AG04450 (cell line): ENCODE data around the gene GALNT1. TPM values are rescaled to one million over a fixed set of nuclear protein-coding genes. Genes with fewer than 3 reads are reported as not detected.

Source experiments
- CTCF ChIA-PET: fragments of 300-600, 350-600 bp; formaldehyde crosslinking; extraction: SDS; loops from one replicate; lab custom pipeline; 2022; ENCODE audit warnings: antibody characterized with exemption, inconsistent platforms; lab: Charles Lee
- POLR2A ChIA-PET: fragments of 350-600 bp; formaldehyde crosslinking; extraction: SDS; loops from one replicate; lab custom pipeline; 2021; ENCODE audit warnings: antibody characterized with exemption, inconsistent platforms; lab: Yijun Ruan, JAX
- DNase-seq: peaks from one replicate; pipeline ENCODE4 v3.0.0-alpha.2; 2011; ENCODE audit warnings: low read depth, low spot score
- H3K27ac ChIP-seq: one replicate; pipeline ENCODE4 v1.5.1; 2012; ENCODE audit warnings: low read depth, low read length, control low read depth
- H3K27me3 ChIP-seq: one replicate; pipeline ENCODE4 v1.6.0; 2012; ENCODE audit warnings: low read length; ENCODE audit not compliant: control insufficient read depth, insufficient read depth
- H3K4me3 ChIP-seq: 2 replicates; pipeline ENCODE4 v1.5.1; 2011; ENCODE audit warnings: mild to moderate bottlenecking, low read depth, low read length, control low read depth
- H3K9me3 ChIP-seq: 2 replicates; pipeline ENCODE4 v1.5.1; 2012; ENCODE audit warnings: low read length; ENCODE audit not compliant: control insufficient read depth, insufficient read depth
- polyA plus RNA-seq: library from polyadenylated mRNA; depleted of rRNA; stranded (reverse); fragments of >200 nt; gene quantifications from 2 replicates; pipeline ENCODE4 v1.2.3, GENCODE V29; 2011
- TF ChIP-seq, protein P1 (sequence below): IDR thresholded peaks from 2 replicates; pipeline ENCODE4 v1.5.1; 2011; ENCODE audit warnings: low read depth, low read length, control low read depth, inconsistent platforms

The GALNT1 gene
- polyA plus RNA-seq, 1 experiment: 69.5 TPM

GRCh38 chr18:35639296-35639695 is 57.8 kb downstream of the GALNT1 start:
- DNase-seq: no peak
- no peak overlapping the region for H3K27ac ChIP-seq
- POLR2A ChIA-PET: no interaction called here
- CTCF ChIA-PET: interaction anchor here (1.1 kb wide), 1 partner anchor 253 kb away, joined by 3 read pairs; no protein-coding TSS in a partner anchor
- H3K27me3 ChIP-seq: no peaks in the 10 kb centered on the region
- TF ChIP-seq, protein P1, sequence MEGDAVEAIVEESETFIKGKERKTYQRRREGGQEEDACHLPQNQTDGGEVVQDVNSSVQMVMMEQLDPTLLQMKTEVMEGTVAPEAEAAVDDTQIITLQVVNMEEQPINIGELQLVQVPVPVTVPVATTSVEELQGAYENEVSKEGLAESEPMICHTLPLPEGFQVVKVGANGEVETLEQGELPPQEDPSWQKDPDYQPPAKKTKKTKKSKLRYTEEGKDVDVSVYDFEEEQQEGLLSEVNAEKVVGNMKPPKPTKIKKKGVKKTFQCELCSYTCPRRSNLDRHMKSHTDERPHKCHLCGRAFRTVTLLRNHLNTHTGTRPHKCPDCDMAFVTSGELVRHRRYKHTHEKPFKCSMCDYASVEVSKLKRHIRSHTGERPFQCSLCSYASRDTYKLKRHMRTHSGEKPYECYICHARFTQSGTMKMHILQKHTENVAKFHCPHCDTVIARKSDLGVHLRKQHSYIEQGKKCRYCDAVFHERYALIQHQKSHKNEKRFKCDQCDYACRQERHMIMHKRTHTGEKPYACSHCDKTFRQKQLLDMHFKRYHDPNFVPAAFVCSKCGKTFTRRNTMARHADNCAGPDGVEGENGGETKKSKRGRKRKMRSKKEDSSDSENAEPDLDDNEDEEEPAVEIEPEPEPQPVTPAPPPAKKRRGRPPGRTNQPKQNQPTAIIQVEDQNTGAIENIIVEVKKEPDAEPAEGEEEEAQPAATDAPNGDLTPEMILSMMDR: no peak
- no peaks in the 10 kb centered on the region for H3K9me3 ChIP-seq
- no peak overlapping the region for H3K4me3 ChIP-seq

DNA sequence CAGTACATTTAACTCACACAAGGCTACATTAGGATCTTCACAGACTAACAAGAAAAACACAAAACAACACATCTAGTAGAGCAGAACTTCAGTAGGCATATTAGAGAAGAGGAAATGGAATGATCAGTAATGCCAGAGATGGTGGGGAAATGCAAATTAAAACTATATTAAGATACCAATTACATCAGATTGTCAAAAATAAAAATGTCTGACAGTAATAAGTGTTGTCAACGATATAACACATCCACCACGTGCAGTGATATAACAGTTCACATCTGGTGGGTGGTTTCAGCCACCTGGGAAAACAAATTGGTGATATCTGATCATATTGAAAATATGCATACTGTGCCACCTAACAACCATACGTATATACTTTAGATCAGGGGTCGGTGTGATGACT is 59.9 kb downstream of the GALNT1 start:
- TF ChIP-seq, protein P1: no peak
- no peak for DNase-seq
- no peak overlapping the region for H3K27ac ChIP-seq
- no peak overlapping the region for H3K4me3 ChIP-seq
- H3K27me3 ChIP-seq: no peaks in the 10 kb centered on the region
- H3K9me3 ChIP-seq: no peaks in the 10 kb centered on the region
- ChIA-PET CTCF (no interaction called here), POLR2A (no interaction called here)

GRCh38 chr18:35641916-35642315 is 60.4 kb downstream of the GALNT1 start:
- POLR2A ChIA-PET: no interaction called here
- DNase-seq: no peak
- H3K27ac ChIP-seq: no peak overlapping the region
- H3K4me3 ChIP-seq: no peak overlapping the region
- CTCF ChIA-PET: no interaction called here
- H3K27me3 ChIP-seq: no peaks in the 10 kb centered on the region
- no peaks in the 10 kb centered on the region for H3K9me3 ChIP-seq
- TF ChIP-seq, protein P1: no peak

DNA sequence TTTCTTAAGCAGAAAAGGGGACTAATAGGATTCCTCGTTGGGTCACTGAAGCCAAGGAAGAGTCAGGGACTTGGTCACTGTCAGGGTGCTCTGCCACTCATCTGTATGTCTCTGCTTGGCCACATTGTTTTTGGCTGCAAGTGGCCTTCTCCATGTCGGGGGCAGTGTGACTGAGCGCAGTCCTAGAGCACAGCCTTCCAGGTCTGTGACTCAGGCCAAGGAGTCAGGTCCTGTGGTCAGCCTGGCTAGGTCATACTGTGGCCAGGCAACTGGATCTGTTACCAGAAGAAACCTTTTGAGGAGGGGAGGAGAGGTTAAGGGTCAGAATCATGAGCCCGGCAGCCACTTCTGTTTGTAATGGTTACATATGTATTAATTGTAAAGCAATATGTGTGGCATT is 61.3 kb downstream of the GALNT1 start:
- no peaks in the 10 kb centered on the region for H3K27me3 ChIP-seq
- H3K27ac ChIP-seq: no peak overlapping the region
- no peak for DNase-seq
- H3K9me3 ChIP-seq: no peaks in the 10 kb centered on the region
- no peak overlapping the region for H3K4me3 ChIP-seq
- TF ChIP-seq, protein P1: no peak
- ChIA-PET POLR2A (no interaction called here), CTCF (no interaction called here)

GRCh38 chr18:35646449-35646848 is 64.9 kb downstream of the GALNT1 start:
- TF ChIP-seq, protein P1: no peak
- Histone ChIP-seq H3K9me3 (no peaks in the 10 kb centered on the region; the same call in 1 of the 2 replicates), H3K27ac (no peak overlapping the region), H3K4me3 (no peak overlapping the region), H3K27me3 (no peaks in the 10 kb centered on the region)
- ChIA-PET CTCF (no interaction called here), POLR2A (no interaction called here)
- no peak for DNase-seq
